Chondrocyte (in vitro differentiated cells): ENCODE data around the gene FBXL2. TPM values are rescaled to one million over a fixed set of nuclear protein-coding genes. Genes with fewer than 3 reads are reported as not detected.

ENCODE experiments used
- DNase-seq: peaks from one replicate; pipeline ENCODE4 v3.0.0; 2021; ENCODE audit warnings: mixed read lengths, low spot score
- H3K27ac Mint-ChIP-seq: one replicate; pipeline ENCODE4 v1.8.0; 2021; ENCODE audit warnings: mild to moderate bottlenecking, moderate library complexity, mixed read lengths; ENCODE audit not compliant: unreplicated experiment
- H3K27me3 Mint-ChIP-seq: 2 replicates; pipeline ENCODE4 v1.8.0; 2021; ENCODE audit warnings: low read depth, mixed read lengths
- H3K36me3 Mint-ChIP-seq: 2 replicates; pipeline ENCODE4 v1.8.0; 2021; ENCODE audit warnings: low read depth, mixed read lengths
- H3K4me1 Mint-ChIP-seq: 2 replicates; pipeline ENCODE4 v1.8.0; 2021; ENCODE audit warnings: low read depth, mild to moderate bottlenecking, mixed read lengths
- H3K4me3 Mint-ChIP-seq: one replicate; pipeline ENCODE4 v1.8.0; 2021; ENCODE audit warnings: mild to moderate bottlenecking, moderate library complexity, mixed read lengths; ENCODE audit not compliant: unreplicated experiment
- H3K9me3 Mint-ChIP-seq: 2 replicates; pipeline ENCODE4 v1.8.0; 2021; ENCODE audit warnings: low read depth, mixed read lengths
- CTCF ChIP-seq: fragments of 200-600 bp; sonication (generic); IDR thresholded peaks from 2 replicates; pipeline ENCODE4 v1.5.0; 2021; ENCODE audit warnings: antibody characterized with exemption, mild to moderate bottlenecking, moderate library complexity
- total RNA-seq: library from RNA; stranded (reverse); gene quantifications from 3 replicates; pipeline ENCODE4 v1.2.1, GENCODE V29; 2021

The FBXL2 gene
- total RNA-seq, 1 donor from 2014 or later, result 22.2 TPM

DNA sequence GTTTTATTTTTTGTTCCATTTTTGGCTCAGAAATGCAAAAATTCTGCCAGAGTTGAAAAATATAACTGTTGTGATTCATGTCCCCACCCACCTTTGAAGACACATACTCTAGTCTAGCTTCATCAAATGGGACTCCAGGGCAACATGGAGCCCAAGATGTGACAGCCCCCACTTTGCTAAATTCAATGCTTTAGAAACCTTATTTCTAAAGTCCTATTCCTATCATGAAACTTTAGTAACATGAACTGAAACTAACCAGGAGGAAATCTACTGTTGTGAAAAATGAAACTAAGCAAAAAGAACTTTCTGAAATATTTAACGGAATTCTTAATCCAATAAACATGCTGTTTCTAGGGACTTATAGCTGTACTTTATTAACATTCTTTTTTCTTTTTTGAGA is 142.7 kb downstream of the FBXL2 start:
- Mint-ChIP-seq H3K27me3 (no peaks in the 10 kb centered on the region), H3K4me1 (peaks cover 27% of the 10 kb centered on the region), H3K27ac (peak overlapping the region; percentile 80), H3K9me3 (no peaks in the 10 kb centered on the region), H3K36me3 (peaks cover 25% of the 10 kb centered on the region), H3K4me3 (no peak overlapping the region)
- TF ChIP-seq CTCF, result no peak
- DNase-seq, result no peak

- no peak overlapping the region for H3K27ac Mint-ChIP-seq
- DNase-seq, result no peak
- peaks cover 23% of the 10 kb centered on the region for H3K36me3 Mint-ChIP-seq
- no peak overlapping the region for H3K4me3 Mint-ChIP-seq
- no peaks in the 10 kb centered on the region for H3K27me3 Mint-ChIP-seq
- peak; percentile 37 for TF ChIP-seq CTCF
- peaks cover 34% of the 10 kb centered on the region for H3K4me1 Mint-ChIP-seq
- H3K9me3 Mint-ChIP-seq, result no peaks in the 10 kb centered on the region
Observed at GRCh38 chr3:33420966-33421365, 143.7 kb downstream of the FBXL2 start.

GRCh38 chr3:33424606-33425452 is 147.6 kb downstream of the FBXL2 start:
- H3K27ac Mint-ChIP-seq, result peak overlapping the region; percentile 83

GRCh38 chr3:33425453-33425852 is 148.2 kb downstream of the FBXL2 start:
- no peaks in the 10 kb centered on the region for H3K9me3 Mint-ChIP-seq
- no peak overlapping the region for H3K4me3 Mint-ChIP-seq
- H3K27me3 Mint-ChIP-seq, result no peaks in the 10 kb centered on the region
- H3K27ac Mint-ChIP-seq, result peak overlapping the region; percentile 83
- TF ChIP-seq CTCF, result no peak
- H3K36me3 Mint-ChIP-seq, result peaks cover 8% of the 10 kb centered on the region
- peaks cover 63% of the 10 kb centered on the region for H3K4me1 Mint-ChIP-seq
- no peak for DNase-seq

More at GRCh38 chr3:33424606-33425452, 147.6 kb downstream of the FBXL2 start:
- H3K4me1 Mint-ChIP-seq, result peaks cover 60% of the 10 kb centered on the region
- no peak for TF ChIP-seq CTCF
- H3K9me3 Mint-ChIP-seq, result no peaks in the 10 kb centered on the region
- H3K4me3 Mint-ChIP-seq, result no peak overlapping the region
- no peaks in the 10 kb centered on the region for H3K27me3 Mint-ChIP-seq
- no peak for DNase-seq
- H3K36me3 Mint-ChIP-seq, result peaks cover 9% of the 10 kb centered on the region

DNA sequence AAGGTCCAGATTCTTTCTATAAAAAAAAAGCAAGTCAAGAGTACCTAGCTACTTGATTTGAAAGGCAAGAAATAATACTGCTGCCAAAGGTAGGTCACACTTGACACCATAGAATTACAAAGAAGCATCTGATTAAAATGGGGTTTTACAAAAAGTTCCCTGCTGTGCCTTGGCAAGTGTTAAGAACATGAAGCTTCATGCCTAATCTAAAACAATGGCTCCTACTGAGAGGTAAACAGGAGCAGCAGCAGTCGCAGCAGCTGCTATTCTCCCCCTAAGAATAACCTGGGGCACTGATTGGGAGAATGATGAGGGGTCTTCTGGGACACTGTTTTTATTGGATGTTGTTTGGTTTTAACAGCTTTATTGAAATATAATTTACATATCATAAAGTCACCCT is 148.8 kb downstream of the FBXL2 start:
- no peak for DNase-seq
- no peaks in the 10 kb centered on the region for H3K9me3 Mint-ChIP-seq
- TF ChIP-seq CTCF, result no peak
- H3K36me3 Mint-ChIP-seq, result peaks cover 6% of the 10 kb centered on the region
- H3K27ac Mint-ChIP-seq, result no peak overlapping the region
- H3K27me3 Mint-ChIP-seq, result no peaks in the 10 kb centered on the region
- H3K4me3 Mint-ChIP-seq, result no peak overlapping the region
- peaks cover 69% of the 10 kb centered on the region for H3K4me1 Mint-ChIP-seq
